ENCODE data around the gene RPH3AL.
"Not testable (repeated sequence)": the region's sequence is repeated elsewhere in the genome, so short reads cannot be mapped to it uniquely, and the experiment has no call there.

Gene RPH3AL

DNA sequence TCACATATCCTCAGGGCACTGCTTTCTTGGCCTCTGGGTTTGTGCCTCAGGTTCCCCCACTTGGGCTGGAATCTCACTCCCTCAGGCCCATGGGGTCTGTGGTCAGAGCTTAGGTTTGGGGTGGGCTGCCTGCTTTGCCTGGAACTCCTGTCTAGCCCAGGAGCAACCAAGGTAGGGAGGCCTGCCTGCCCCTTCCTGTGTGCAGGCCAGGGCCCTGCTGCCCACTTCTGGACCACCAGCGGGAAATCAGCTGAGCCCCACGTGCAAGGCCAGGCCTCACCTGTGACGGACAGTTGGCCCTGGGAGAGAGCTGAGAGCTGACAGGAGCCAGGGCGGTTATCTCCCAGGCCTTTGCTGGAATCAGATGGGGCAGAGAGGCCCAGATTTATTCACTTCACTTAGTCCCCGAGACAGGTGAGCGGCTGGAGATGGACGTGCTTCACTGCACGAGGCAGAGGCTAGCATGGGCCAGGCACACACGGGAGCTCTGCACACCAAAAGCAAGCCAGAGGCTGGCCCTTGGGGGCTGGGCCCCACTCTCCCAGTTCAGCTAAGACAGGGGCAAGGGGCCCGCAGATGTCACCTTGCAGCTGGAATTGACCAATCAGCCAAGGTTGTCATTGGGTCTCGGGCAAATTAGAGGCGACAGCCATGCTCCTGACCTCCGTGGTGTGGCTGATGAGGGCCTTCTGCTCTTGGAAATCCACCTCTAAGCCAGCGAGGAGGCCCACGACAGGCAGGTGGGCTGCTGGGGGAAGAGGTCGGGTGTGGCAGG lies 121.2 kb downstream of the RPH3AL start:
- H3K27ac ChIP-seq: no peak overlapping the region
- DNase-seq (ENCODE audit: low read depth, low spot score): no peak

DNA sequence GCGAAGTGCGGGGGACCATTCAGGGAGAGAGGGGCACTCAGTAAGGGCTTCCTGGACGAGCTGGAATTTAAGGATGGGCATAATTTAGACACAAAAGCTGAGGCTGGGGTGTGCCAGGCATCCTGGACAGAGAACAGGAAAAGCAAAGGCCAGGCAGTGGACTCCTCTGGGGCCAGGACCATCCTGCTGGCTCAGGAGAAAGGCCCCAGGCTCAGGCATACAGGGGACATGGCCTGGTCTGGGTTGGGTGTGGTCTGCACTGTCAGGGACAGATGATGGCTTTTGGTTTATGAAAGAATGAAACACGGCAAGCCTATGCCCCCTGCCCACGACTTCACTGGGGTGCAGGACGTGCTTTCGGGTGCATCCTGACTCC lies 122.2 kb downstream of the RPH3AL start:
- no peak overlapping the region for H3K27ac ChIP-seq
- no peak for DNase-seq (ENCODE audit: low read depth, low spot score)

- no peak for DNase-seq (ENCODE audit: low read depth, low spot score)
- no peak overlapping the region for H3K27ac ChIP-seq
These were observed 122.8 kb downstream of the RPH3AL start for GRCh38 chr17:229709-230394.

GRCh38 chr17:228951-229708 lies 123.5 kb downstream of the RPH3AL start:
- DNase-seq (ENCODE audit: low read depth, low spot score): no peak
- H3K27ac ChIP-seq: no peak overlapping the region

GRCh38 chr17:227946-228615 lies 124.5 kb downstream of the RPH3AL start:
- H3K27ac ChIP-seq: no peak overlapping the region
- DNase-seq (ENCODE audit: low read depth, low spot score): no peak

DNA sequence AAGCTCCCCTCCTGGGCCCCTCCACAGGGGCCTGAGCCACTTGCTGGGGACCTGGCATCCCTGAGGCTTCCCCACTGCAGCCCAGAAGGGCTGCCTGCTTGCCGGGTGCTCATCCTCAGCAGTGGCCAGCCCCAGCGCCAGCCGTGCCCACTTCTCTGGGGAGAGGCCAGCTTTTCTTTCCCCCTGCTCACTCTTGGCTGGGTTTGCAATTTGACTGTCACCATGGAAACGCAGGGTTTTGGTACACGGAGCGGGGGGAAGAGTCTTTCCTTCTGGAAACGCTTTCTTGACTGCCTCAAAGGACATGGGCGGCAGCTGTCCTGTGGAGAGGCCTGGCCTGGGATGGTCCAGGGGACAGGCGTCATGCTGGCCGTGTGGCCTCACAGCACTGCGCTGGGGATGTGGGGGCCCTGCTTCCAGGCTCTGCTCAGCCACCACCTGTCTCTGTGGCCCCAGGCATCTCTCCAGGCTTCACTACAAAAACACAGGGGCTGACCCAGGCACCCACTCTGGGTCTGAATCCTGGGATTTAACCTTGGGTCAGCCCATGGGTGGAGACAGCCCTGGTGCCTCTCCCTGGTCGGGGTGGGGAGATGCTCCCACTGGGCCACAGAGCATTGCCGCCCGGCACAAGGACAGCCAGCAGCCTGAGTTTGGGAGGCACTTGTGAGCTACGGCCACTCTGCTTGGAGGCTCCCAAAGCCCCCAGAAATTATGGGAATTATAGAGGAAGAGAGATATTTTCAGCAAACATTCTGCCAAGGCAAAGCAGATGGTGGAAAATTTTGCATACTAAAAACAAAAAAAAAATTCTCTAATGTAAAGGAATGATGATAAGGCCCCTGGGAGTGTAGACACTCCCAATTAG lies 125.3 kb downstream of the RPH3AL start:
- H3K27ac ChIP-seq: no peak overlapping the region
- no peak for DNase-seq (ENCODE audit: low read depth, low spot score)

DNA sequence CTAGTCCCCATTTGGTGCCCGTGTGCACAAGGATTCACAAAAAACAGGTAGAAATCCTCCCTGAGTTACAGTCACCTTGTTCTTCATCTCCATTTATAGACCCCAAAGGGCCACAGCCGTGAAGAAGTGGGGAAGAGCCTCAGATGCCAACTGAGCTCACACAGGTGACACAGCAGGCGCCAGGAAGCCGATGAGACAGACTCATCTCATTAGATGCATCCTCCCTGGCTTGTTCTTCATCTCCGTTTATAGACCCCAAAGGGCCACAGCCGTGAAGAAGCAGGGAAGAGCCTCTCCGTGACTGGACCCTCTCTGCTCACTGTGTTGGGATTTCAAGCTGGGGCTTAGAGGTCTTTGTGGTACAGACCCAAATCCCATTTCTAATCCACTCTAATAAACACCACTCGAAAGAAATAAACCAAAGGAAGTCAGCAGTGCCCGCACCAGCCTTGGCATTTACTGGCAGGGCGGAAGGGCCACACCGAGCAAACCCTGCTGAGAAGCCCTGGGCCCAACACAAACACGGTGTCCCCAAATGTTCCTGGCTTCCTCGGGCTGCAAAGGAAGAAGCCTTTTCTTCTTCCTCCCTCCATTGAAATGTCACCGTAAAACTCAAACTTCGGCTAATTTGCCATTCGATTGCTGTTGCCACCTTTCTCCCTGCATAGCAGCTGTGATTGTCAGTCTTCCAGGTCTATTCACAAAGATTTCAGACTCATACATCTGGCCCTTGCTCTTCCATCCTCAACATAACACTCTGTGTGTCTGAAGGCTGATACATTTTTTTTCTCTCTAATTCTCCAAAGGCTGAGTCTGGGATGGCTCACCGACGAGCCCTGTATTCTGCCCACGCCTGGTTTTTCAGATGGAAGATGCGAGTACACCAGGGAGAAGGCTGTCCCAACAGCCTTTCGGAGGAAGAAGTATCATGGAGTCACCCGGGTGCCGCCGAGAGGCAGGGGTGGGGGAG lies 126.2 kb downstream of the RPH3AL start:
- H3K27ac ChIP-seq: no peak overlapping the region
- DNase-seq (ENCODE audit: low read depth, low spot score): no peak

DNA sequence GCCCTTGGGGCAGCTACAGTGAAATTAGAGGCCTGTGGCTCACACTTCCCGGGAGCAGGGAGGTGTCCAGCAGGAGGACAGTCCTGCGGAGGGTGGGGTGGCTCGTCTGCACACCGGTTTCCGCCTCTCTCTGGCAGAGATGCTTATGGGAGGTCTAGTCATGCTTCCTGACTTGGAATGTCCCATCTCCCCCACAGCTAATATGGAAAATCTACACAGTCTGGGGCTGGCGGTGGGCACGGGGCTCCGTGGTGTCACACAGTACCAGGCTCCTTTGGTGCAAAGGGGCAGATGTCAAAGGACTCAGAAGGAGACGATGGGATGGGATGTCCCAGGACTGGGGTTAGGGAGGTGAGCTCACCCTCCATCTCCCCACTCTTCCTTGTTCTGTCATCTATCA lies 127.1 kb downstream of the RPH3AL start:
- H3K27ac ChIP-seq: no peak overlapping the region
- no peak for DNase-seq (ENCODE audit: low read depth, low spot score)

GRCh38 chr17:224576-224975 lies 128.0 kb downstream of the RPH3AL start:
- not testable (repeated sequence) for DNase-seq (ENCODE audit: low read depth, low spot score); H3K27ac ChIP-seq

- no peak for DNase-seq (ENCODE audit: low read depth, low spot score)
- H3K27ac ChIP-seq: no peak overlapping the region
These were observed 128.7 kb downstream of the RPH3AL start for GRCh38 chr17:223723-224471.

GRCh38 chr17:222172-222571 lies 130.4 kb downstream of the RPH3AL start:
- H3K27ac ChIP-seq: no peak overlapping the region
- no peak for DNase-seq (ENCODE audit: low read depth, low spot score)

DNA sequence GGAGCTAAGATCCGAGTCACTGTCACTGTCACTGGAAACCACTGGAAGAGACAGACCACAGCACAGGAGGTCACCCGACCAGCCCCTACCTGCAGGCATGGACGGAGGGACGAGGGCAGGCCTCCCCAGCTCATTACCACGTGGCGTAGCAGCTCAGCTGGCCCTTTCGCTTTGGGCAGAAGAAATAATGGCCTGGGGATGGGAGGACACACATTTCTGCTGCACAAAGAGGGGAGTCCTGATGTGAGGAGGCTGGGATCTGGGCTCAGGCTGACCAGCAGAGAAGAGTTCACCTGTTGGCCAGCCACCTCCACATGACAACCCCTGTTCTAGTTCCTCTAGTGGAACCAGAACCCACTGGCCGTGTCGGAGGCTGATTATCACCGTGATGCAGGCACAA lies 132.9 kb downstream of the RPH3AL start:
- no peak overlapping the region for H3K27ac ChIP-seq
- DNase-seq (ENCODE audit: low read depth, low spot score): no peak

- H3K27ac ChIP-seq: no peak overlapping the region
- DNase-seq (ENCODE audit: low read depth, low spot score): no peak
These were observed 134.0 kb downstream of the RPH3AL start for GRCh38 chr17:218432-219110.

GRCh38 chr17:216625-217024 lies 136.0 kb downstream of the RPH3AL start:
- no peak overlapping the region for H3K27ac ChIP-seq
- no peak for DNase-seq (ENCODE audit: low read depth, low spot score)

DNA sequence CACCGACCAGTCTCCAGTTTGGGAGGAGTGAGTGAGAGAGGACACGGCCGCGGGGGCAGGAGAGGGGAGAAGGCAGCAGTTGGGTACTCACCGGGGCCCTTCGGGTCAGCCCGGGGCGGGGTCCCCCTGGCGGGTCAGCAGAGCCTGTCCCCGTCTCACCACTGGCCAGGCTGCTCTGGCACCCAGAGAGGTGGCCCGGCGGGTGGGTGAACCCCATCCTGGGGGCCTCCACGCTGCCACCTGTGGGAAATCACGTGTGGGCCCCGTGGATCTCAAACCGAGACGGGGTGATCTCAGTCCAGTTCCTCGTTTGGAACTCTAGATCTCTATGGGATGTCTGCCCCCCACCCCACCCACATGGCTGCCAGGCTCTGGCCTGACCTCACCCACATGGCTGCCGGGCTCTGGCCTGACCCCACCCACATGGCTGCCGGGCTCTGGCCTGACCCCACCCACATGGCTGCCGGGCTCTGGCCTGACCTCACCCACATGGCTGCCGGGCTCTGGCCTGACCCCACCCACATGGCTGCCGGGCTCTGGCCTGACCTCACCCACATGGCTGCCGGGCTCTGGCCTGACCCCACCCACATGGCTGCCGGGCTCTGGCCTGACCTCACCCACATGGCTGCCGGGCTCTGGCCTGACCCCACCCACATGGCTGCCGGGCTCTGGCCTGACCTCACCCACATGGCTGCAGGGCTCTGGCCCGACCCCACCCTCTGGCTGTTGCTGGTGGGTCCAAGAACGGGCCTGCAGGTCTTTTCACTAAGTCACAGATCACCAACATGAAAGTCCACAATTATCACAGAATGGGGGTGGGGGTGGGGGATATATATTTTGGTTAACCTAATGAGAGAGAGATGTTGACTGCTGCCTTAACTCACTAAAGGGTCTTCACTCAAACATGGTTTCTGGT lies 136.8 kb downstream of the RPH3AL start:
- H3K27ac ChIP-seq; DNase-seq (ENCODE audit: low read depth, low spot score): not testable (repeated sequence)

DNA sequence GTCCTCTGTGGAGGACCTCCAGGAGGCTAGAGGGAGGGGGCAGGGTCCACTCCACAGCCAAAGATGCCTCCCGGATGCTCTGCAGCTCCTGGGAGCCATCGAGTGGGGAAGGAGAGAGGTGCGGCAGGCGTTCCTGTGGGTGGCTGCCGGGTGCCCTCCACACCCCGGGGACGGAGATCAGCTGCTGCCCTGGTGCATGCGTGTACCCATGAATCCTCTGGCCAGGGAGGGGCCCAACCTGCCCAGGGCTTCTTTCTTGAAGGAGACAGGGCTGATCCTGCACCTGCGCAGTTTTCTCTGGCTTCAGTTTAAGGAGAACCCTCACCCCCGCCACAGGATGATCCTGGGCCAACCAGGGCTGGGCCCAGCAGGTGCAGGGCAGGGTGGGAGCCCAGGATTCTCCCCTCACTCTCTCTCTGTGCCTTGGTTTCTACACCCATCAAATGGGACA lies 137.7 kb downstream of the RPH3AL start:
- no peak overlapping the region for H3K27ac ChIP-seq
- no peak for DNase-seq (ENCODE audit: low read depth, low spot score)
